Fibroblast of lung (primary cell): Measurements from ENCODE around the gene SLCO2B1.

Experiments
- CTCF ChIP-seq, 2 donors: IDR thresholded peaks in 1 of 2; conservative IDR thresholded peaks in 1 of 2; 1 replicate in 1 of 2; 2 replicates in 1 of 2; pipeline ENCODE4 v1.5.1; 2011 to 2012; ENCODE audit warnings: low read length in 2 of 2, control low read depth in 1 of 2, inconsistent platforms in 1 of 2, low read depth in 1 of 2, mild to moderate bottlenecking in 1 of 2
- EZH2 ChIP-seq: IDR thresholded peaks from 2 replicates; pipeline ENCODE4 v1.5.1; 2012; ENCODE audit warnings: low read length, control low read depth, mild to moderate bottlenecking; ENCODE audit errors: missing control alignments

DNA sequence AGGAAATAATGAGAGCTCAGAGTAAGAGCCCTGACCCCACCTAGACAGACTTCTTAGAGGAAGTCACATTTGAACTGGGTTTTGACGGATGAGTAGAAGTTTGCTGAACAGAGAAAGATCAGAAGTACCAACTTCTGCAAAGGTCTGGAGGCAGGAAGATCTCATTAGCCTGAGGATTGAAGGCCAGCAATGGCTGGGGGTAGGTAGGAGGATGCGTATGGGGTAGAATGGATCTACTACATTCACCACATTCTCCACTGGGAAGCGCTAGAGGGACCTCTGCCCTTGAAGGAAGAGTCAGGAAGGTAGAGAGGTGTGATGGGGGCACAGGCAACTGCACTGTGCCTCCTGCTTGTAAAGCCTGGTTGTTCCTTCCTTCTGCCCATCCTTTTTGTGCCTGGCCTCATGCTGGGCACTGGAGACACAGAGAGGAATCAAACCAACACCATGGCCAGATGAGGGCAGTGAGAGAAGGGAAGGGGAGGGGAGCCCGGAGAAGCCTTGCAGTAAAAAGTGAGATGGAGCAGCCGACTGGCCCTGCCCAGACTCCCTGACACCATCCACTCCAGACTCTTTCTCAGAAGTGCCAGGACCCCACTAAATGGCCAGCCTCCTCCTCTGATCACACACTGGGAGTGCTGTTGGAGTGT, 94.6 kb downstream of the SLCO2B1 start:
- TF ChIP-seq CTCF (conservative IDR thresholded peaks at IDR 0.05 in 1 of 2, IDR thresholded peaks at IDR 0.05 in 1 of 2; ENCODE audit: low read depth in 1 of 2, low read length in 2 of 2) (no peak), EZH2 (no peak)
